ENCODE results near the gene FAM131A.

- TF ChIP-seq CTCF (optimal IDR thresholded peaks at IDR 0.05 in 1 of 3, IDR thresholded peaks at IDR 0.05 in 1 of 3, conservative IDR thresholded peaks at IDR 0.05 in 1 of 3; ENCODE audit: extremely low read depth in 1 of 3, insufficient read depth in 2 of 3, low read length in 3 of 3) (no peak), EZH2 (IDR thresholded peaks at IDR 0.05; ENCODE audit: low read length) (no peak)
Observed at GRCh38 chr3:184325269-184325668, 12.1 kb upstream of the FAM131A start.
